ENCODE data around the gene MYH4. TPM values are rescaled to one million over a fixed set of nuclear protein-coding genes. Genes with fewer than 3 reads are reported as not detected.
A peak's percentile ranks its signal among the peaks of the same experiment; 100 is the strongest.

MYH4 gene
- total and polyA plus RNA-seq, 2 of the 8 experiments (the other 6 are each of a cell fraction or from before 2014, with no cell fraction given): not detected

- TF ChIP-seq FOSL1 (IDR thresholded peaks at IDR 0.05; ENCODE audit: insufficient read depth, low read depth, low read length): no peak
- TF ChIP-seq CTBP2 (IDR thresholded peaks at IDR 0.05; ENCODE audit: borderline replicate concordance, insufficient read depth, insufficient read length, low read length): no peak
- no peak for TF ChIP-seq KDM4A (IDR thresholded peaks at IDR 0.05; ENCODE audit: low read depth, low read length, severe bottlenecking)
- no peak for TF ChIP-seq ASH2L (IDR thresholded peaks at IDR 0.05; ENCODE audit: low read length)
- no peak for TF ChIP-seq GABPA (IDR thresholded peaks at IDR 0.05; ENCODE audit: borderline replicate concordance, insufficient read depth, low read length)
- no peak for TF ChIP-seq TCF12 (IDR thresholded peaks at IDR 0.05; ENCODE audit: low read depth, low read length)
- no peak for TF ChIP-seq GTF2F1 (IDR thresholded peaks at IDR 0.05; ENCODE audit: borderline replicate concordance, low read depth, low read length)
- TF ChIP-seq KDM5A (IDR thresholded peaks at IDR 0.05; ENCODE audit: low read length): no peak
- no peak for TF ChIP-seq CBX8 (IDR thresholded peaks at IDR 0.05; ENCODE audit: borderline replicate concordance, low read depth, low read length)
- TF ChIP-seq TAF1 (IDR thresholded peaks at IDR 0.05; ENCODE audit: low read depth, low read length): no peak
- peak; percentile 39 to 55; a peak in 3 of 4 replicates for TF ChIP-seq RAD21 (IDR thresholded peaks at IDR 0.05 in 1 of 2, conservative IDR thresholded peaks at IDR 0.05 in 1 of 2; ENCODE audit: low read depth in 2 of 2, low read length in 2 of 2)
- no peak for TF ChIP-seq CREB1 (IDR thresholded peaks at IDR 0.05)
- TF ChIP-seq TAF7 (optimal IDR thresholded peaks at IDR 0.05; ENCODE audit: borderline replicate concordance, low read depth, low read length): no peak
- TF ChIP-seq SIX5 (IDR thresholded peaks at IDR 0.05; ENCODE audit: low read depth, low read length): no peak
- no peak for TF ChIP-seq TBP (IDR thresholded peaks at IDR 0.05; ENCODE audit: low read depth, low read length)
- TF ChIP-seq ATF3 (IDR thresholded peaks at IDR 0.05; ENCODE audit: insufficient read depth, low read depth, low read length): no peak
- TF ChIP-seq SRF (IDR thresholded peaks at IDR 0.05; ENCODE audit: low read depth, low read length): no peak
Measured at GRCh38 chr17:10398352-10398751, 71.0 kb downstream of the MYH4 start (continued).
